Kidney (tissue), 14 donors: ENCODE data around the gene EPSTI1. TPM values are rescaled to one million over a fixed set of nuclear protein-coding genes. Genes with fewer than 3 reads are reported as not detected.

Experiments
- DNase-seq, 5 donors: peaks; one replicate each; pipeline ENCODE4 v3.0.0-alpha.2; 2013 to 2020
- FAIRE-seq: peaks from 2 replicates; lab custom pipeline; 2012; peaks lifted over from hg19 to GRCh38; lab: Jason Lieb, UNC
- H3K27ac ChIP-seq, 2 donors: one replicate each; pipeline ENCODE4 v1.7.0; 2013; ENCODE audit warnings: low read depth in 2 of 2, low read length in 2 of 2, inconsistent platforms in 1 of 2
- H3K27me3 ChIP-seq: one replicate; pipeline ENCODE4 v1.7.1; 2013; ENCODE audit warnings: low read length, inconsistent platforms; ENCODE audit not compliant: control insufficient read depth, insufficient read depth
- H3K36me3 ChIP-seq, 3 donors: one replicate each; pipeline versions ENCODE4 v1.7.0 to v1.7.1; 2013; ENCODE audit warnings: low read length in 3 of 3, control low read depth in 1 of 3, inconsistent platforms in 1 of 3; ENCODE audit not compliant: insufficient read depth in 3 of 3, control insufficient read depth in 2 of 3
- H3K4me1 ChIP-seq, 3 donors: one replicate each; pipeline versions ENCODE4 v1.7.0 to v1.7.1; 2013; ENCODE audit warnings: low read length in 3 of 3, inconsistent platforms in 1 of 3, low read depth in 1 of 3; ENCODE audit not compliant: control insufficient read depth in 2 of 3, insufficient read depth in 2 of 3
- H3K4me3 ChIP-seq, 3 donors: one replicate each; pipeline versions ENCODE4 v1.7.0 to v1.8.1; 2013; ENCODE audit warnings: low read length in 3 of 3, control low read depth in 1 of 3, inconsistent platforms in 1 of 3
- H3K9ac ChIP-seq, 3 donors: one replicate each; pipeline versions ENCODE4 v1.7.0 to v1.7.1; 2013; ENCODE audit warnings: low read length in 3 of 3, control low read depth in 1 of 3, inconsistent platforms in 1 of 3
- H3K9me3 ChIP-seq, 3 donors: one replicate each; pipeline versions ENCODE4 v1.7.0 to v1.7.1; 2013; ENCODE audit warnings: low read length in 3 of 3, control low read depth in 1 of 3, inconsistent platforms in 1 of 3; ENCODE audit not compliant: control insufficient read depth in 2 of 3, insufficient read depth in 1 of 3
- CTCF ChIP-seq: IDR thresholded peaks from 3 replicates; pipeline ENCODE4 v1.5.1; 2012; ENCODE audit warnings: mild to moderate bottlenecking, moderate library complexity, borderline replicate concordance; ENCODE audit not compliant: insufficient read depth; ENCODE audit errors: extremely low read depth
- intact Hi-C: fragments of 100-400 bp; cut with DNase I; formaldehyde crosslinking; loops from one replicate; pipeline ENCODE4 v1.11.1; 2022
- polyA plus RNA-seq: library from polyadenylated mRNA; stranded (reverse); fragments of 350-450 nt; fragmentation: Illumina TruSeq; extraction: RNeasy Lipid Tissue Mini Kit (QIAGEN cat#74804); gene quantifications from one replicate; pipeline ENCODE4 v1.2.3, GENCODE V29; 2014; ENCODE audit warnings: low read depth, low replicate concordance; ENCODE audit not compliant: insufficient read depth
- total RNA-seq: library from RNA; stranded (reverse); fragmentation: NEBNext Ultra II Directional; extraction: Animal tissue kit (Norgen Biotek cat#: 25700); gene quantifications from one replicate; pipeline ENCODE4 v1.2.1, GENCODE V29; 2021
- donor health status: control.
- donor health status: control.
- donor health status: control.
- donor health status: control.
- donor health status: control.
- donor health status: DM: yes; HTN: yes; CAD: no.
- donor health status: Normal renal cell carcinoma (clear cell type).

Gene EPSTI1
- total and polyA plus RNA-seq, 2 donors from 2014 or later, result 11.2 to 12.2 TPM

GRCh38 chr13:43002021-43002420 lies 10.0 kb upstream of the EPSTI1 start:
- Histone ChIP-seq H3K9me3 (no peaks in the 10 kb centered on the region), H3K27ac (no peak overlapping the region), H3K27me3 (no peaks in the 10 kb centered on the region), H3K36me3 (no peaks in the 10 kb centered on the region), H3K4me3 (no peak overlapping the region), H3K4me1 (peaks cover 0 to 7% (median 0%) of the 10 kb centered on the region in 3 donors), H3K9ac (no peak overlapping the region)
- FAIRE-seq (no peak), DNase-seq (no peak)
- intact Hi-C loops, result no loop called here
- no peak for TF ChIP-seq CTCF

GRCh38 chr13:43000676-43001075 lies 8.6 kb upstream of the EPSTI1 start:
- no peak for TF ChIP-seq CTCF
- FAIRE-seq, result no peak

GRCh38 chr13:42999491-42999890 lies 7.5 kb upstream of the EPSTI1 start:
- Histone ChIP-seq H3K36me3 (no peaks in the 10 kb centered on the region), H3K9ac (no peak overlapping the region), H3K4me1 (no peaks in the 10 kb centered on the region), H3K27me3 (no peaks in the 10 kb centered on the region), H3K9me3 (no peaks in the 10 kb centered on the region), H3K27ac (no peak overlapping the region), H3K4me3 (no peak overlapping the region)
- TF ChIP-seq CTCF, result no peak
- intact Hi-C loops, result no loop called here
- no peak for FAIRE-seq
- no peak for DNase-seq

More at GRCh38 chr13:43000676-43001075, 8.6 kb upstream of the EPSTI1 start:
- Histone ChIP-seq H3K9me3 (no peaks in the 10 kb centered on the region), H3K9ac (no peak overlapping the region), H3K4me1 (peaks cover 0 to 7% (median 0%) of the 10 kb centered on the region in 3 donors), H3K27ac (no peak overlapping the region), H3K36me3 (no peaks in the 10 kb centered on the region), H3K4me3 (no peak overlapping the region), H3K27me3 (no peaks in the 10 kb centered on the region)
- no peak for DNase-seq
- intact Hi-C loops, result no loop called here

GRCh38 chr13:42997381-42997780 lies 5.3 kb upstream of the EPSTI1 start:
- Histone ChIP-seq H3K9ac (no peak overlapping the region), H3K27ac (no peak overlapping the region), H3K9me3 (no peaks in the 10 kb centered on the region), H3K4me3 (no peak overlapping the region), H3K27me3 (no peaks in the 10 kb centered on the region), H3K36me3 (no peaks in the 10 kb centered on the region), H3K4me1 (no peaks in the 10 kb centered on the region)
- intact Hi-C loops, result no loop called here
- FAIRE-seq, result no peak
- no peak for TF ChIP-seq CTCF
- no peak for DNase-seq
